ENCODE measurements around the gene MOB3A.
A peak's percentile ranks its signal among the peaks of the same experiment; 100 is the strongest.

MOB3A gene

GRCh38 chr19:2033115-2033824 lies 62.9 kb downstream of the MOB3A start:
- no peak for DNase-seq

GRCh38 chr19:2032296-2032941 lies 63.7 kb downstream of the MOB3A start:
- DNase-seq, result peak; percentile 66

GRCh38 chr19:2027361-2027760 lies 68.8 kb downstream of the MOB3A start:
- DNase-seq, result no peak

- DNase-seq, result no peak
Measured at GRCh38 chr19:2026770-2027169, 69.4 kb downstream of the MOB3A start.

- no peak for DNase-seq
Measured at GRCh38 chr19:2022289-2022688, 73.8 kb downstream of the MOB3A start.

GRCh38 chr19:2021453-2022140 lies 74.5 kb downstream of the MOB3A start:
- no peak for DNase-seq
